CD14-positive monocyte (primary cell): ENCODE measurements around the gene NCOA4. TPM values are rescaled to one million over a fixed set of nuclear protein-coding genes. Genes with fewer than 3 reads are reported as not detected.
A peak's percentile ranks its signal among the peaks of the same experiment; 100 is the strongest.
"Not testable (repeated sequence)": the region's sequence is repeated elsewhere in the genome, so short reads cannot be mapped to it uniquely, and the experiment has no call there.

Source experiments
- DNase-seq, 3 donors: peaks; one replicate each; pipeline ENCODE4 v3.0.0-alpha.2; 2011 to 2022
- H2AFZ ChIP-seq: 2 replicates; pipeline ENCODE4 v1.6.0; 2012; ENCODE audit warnings: mild to moderate bottlenecking, low read depth, low read length, inconsistent platforms; ENCODE audit not compliant: insufficient read depth, poor library complexity, severe bottlenecking
- H3K27ac ChIP-seq, 2 donors: 1 replicate in 1 of 2; 2 replicates in 1 of 2; pipeline ENCODE4 v1.5.1; 2012 to 2013; ENCODE audit warnings: low read length in 2 of 2, control low read depth in 1 of 2, inconsistent platforms in 1 of 2, low read depth in 1 of 2, mild to moderate bottlenecking in 1 of 2
- H3K27me3 ChIP-seq, 2 donors: one replicate each; pipeline versions ENCODE4 v1.6.0 to v1.6.1; 2011 to 2013; ENCODE audit warnings: low read length in 2 of 2; ENCODE audit not compliant: control insufficient read depth in 2 of 2, insufficient read depth in 2 of 2
- H3K36me3 ChIP-seq, 2 donors: replicated peaks in 1 of 2; 1 replicate in 1 of 2; 2 replicates in 1 of 2; pipeline versions ENCODE4 v1.5.1 to v1.6.1; 2012 to 2013; ENCODE audit warnings: low read length in 2 of 2, control low read depth in 1 of 2, inconsistent platforms in 1 of 2, mild to moderate bottlenecking in 1 of 2; ENCODE audit not compliant: insufficient read depth in 2 of 2, control insufficient read depth in 1 of 2
- H3K4me1 ChIP-seq, 2 donors: 1 replicate in 1 of 2; 2 replicates in 1 of 2; pipeline versions ENCODE4 v1.5.1 to v1.6.1; 2012 to 2013; ENCODE audit warnings: low read length in 2 of 2, control low read depth in 1 of 2, inconsistent platforms in 1 of 2, mild to moderate bottlenecking in 1 of 2, moderate library complexity in 1 of 2; ENCODE audit not compliant: insufficient read depth in 2 of 2, control insufficient read depth in 1 of 2
- H3K4me2 ChIP-seq: replicated peaks from 2 replicates; pipeline ENCODE3; 2012; ENCODE audit warnings: low read length, moderate library complexity, mild to moderate bottlenecking; ENCODE audit not compliant: poor library complexity, severe bottlenecking; ENCODE audit errors: extremely low read depth
- H3K4me3 ChIP-seq, 3 experiments: fragments of 200-600 bp in 1 of 3; sonication (generic) in 1 of 3; replicated peaks in 1 of 3; 1 replicate in 2 of 3; 2 replicates in 1 of 3; pipeline ENCODE4 v1.5.1; 2011 to 2013; ENCODE audit warnings: low read length in 3 of 3, mild to moderate bottlenecking in 3 of 3, control low read depth in 2 of 3, low read depth in 2 of 3, inconsistent platforms in 1 of 3, moderate library complexity in 1 of 3
- H3K79me2 ChIP-seq: 2 replicates; pipeline ENCODE4 v1.6.0; 2012; ENCODE audit warnings: mild to moderate bottlenecking, control low read depth, inconsistent platforms, low read length, moderate library complexity; ENCODE audit not compliant: insufficient read depth
- H3K9ac ChIP-seq: 2 replicates; pipeline ENCODE4 v1.6.0; 2017; ENCODE audit warnings: low read length, mild to moderate bottlenecking; ENCODE audit not compliant: insufficient read depth, poor library complexity, severe bottlenecking
- H3K9me3 ChIP-seq, 2 donors: replicated peaks in 1 of 2; 1 replicate in 1 of 2; 2 replicates in 1 of 2; pipeline versions ENCODE4 v1.5.1 to v1.6.1; 2012 to 2013; ENCODE audit warnings: low read length in 2 of 2, control low read depth in 1 of 2; ENCODE audit not compliant: control insufficient read depth in 1 of 2, insufficient read depth in 1 of 2
- H4K20me1 ChIP-seq: 2 replicates; pipeline ENCODE4 v1.6.0; 2012; ENCODE audit warnings: mild to moderate bottlenecking, low read length, control low read depth, moderate library complexity; ENCODE audit not compliant: insufficient read depth
- H3K27ac Mint-ChIP-seq, 7 donors: one replicate each; pipeline ENCODE4 v1.8.0; 2020; ENCODE audit warnings: mild to moderate bottlenecking in 7 of 7, mixed read lengths in 7 of 7, moderate library complexity in 6 of 7, inconsistent platforms in 2 of 7
- H3K27me3 Mint-ChIP-seq, 3 donors: one replicate each; pipeline ENCODE4 v1.8.0; 2021 to 2022; ENCODE audit warnings: low read depth in 3 of 3, mild to moderate bottlenecking in 3 of 3, mixed read lengths in 3 of 3, moderate library complexity in 3 of 3, inconsistent platforms in 1 of 3
- H3K36me3 Mint-ChIP-seq, 2 donors: one replicate each; pipeline ENCODE4 v1.8.0; 2020; ENCODE audit warnings: mixed read lengths in 2 of 2, inconsistent platforms in 1 of 2, mild to moderate bottlenecking in 1 of 2
- H3K4me1 Mint-ChIP-seq: one replicate; pipeline ENCODE4 v1.8.0; 2020; ENCODE audit warnings: mild to moderate bottlenecking, mixed read lengths
- H3K4me3 Mint-ChIP-seq, 2 donors: one replicate each; pipeline ENCODE4 v1.8.0; 2020; ENCODE audit warnings: mild to moderate bottlenecking in 2 of 2, mixed read lengths in 2 of 2, moderate library complexity in 1 of 2
- H3K9me3 Mint-ChIP-seq, 7 donors: one replicate each; pipeline ENCODE4 v1.8.0; 2020 to 2022; ENCODE audit warnings: mixed read lengths in 7 of 7, mild to moderate bottlenecking in 6 of 7, moderate library complexity in 6 of 7, inconsistent platforms in 2 of 7
- CTCF ChIP-seq: fragments of 200-600 bp; IDR thresholded peaks from one replicate; pipeline ENCODE4 v1.8.0; 2022; ENCODE audit warnings: antibody characterized with exemption, mild to moderate bottlenecking
- WGBS: methylation state at CpG from one replicate; pipeline ENCODE4 v1.1.5; 2013; ENCODE audit warnings: missing lambda C conversion rate; ENCODE audit not compliant: insufficient coverage; 5-methylcytosine and 5-hydroxymethylcytosine counted together
- intact Hi-C, 2 donors: fragments of 100-400 bp; cut with micrococcal nuclease; formaldehyde crosslinking; loops; one replicate each; pipeline versions ENCODE4 v1.15.0 to v1.15.1; 2023
- polyA plus RNA-seq, 3 donors: library from polyadenylated mRNA; depleted of rRNA in 1 of 3; unstranded in 2 of 3; stranded (reverse) in 1 of 3; fragments of 300-500 nt in 2 of 3; fragments of >200 nt in 1 of 3; fragmentation: Illumina TruSeq in 2 of 3; gene quantifications; 1 replicate in 2 of 3; 2 replicates in 1 of 3; pipeline ENCODE4 v1.2.3, GENCODE V29; 2012 to 2021

Gene NCOA4
- polyA plus RNA-seq, 3 donors: 161 to 853 (median 784) TPM

- Mint-ChIP-seq H3K27ac (peak overlapping the region in 2 of 7 donors; percentile 36 to 39), H3K4me3 (no peak overlapping the region), H3K9me3 (peaks cover 0 to 5% (median 3%) of the 10 kb centered on the region in 7 donors), H3K27me3 (no peaks in the 10 kb centered on the region), H3K36me3 (peaks cover 57 to 75% of the 10 kb centered on the region in 2 donors), H3K4me1 (peaks cover 2% of the 10 kb centered on the region)
- H2AFZ ChIP-seq: no peak overlapping the region
- H3K4me3 ChIP-seq: no peak overlapping the region
- TF ChIP-seq CTCF: no peak
- H3K27me3 ChIP-seq: no peaks in the 10 kb centered on the region
- H3K27ac ChIP-seq: peak overlapping the region in 1 of 2 donors; percentile 13
- no peaks in the 10 kb centered on the region for H3K4me1 ChIP-seq
- WGBS: 80% methylated on average over 5 of the region's 5 CpGs
- H3K9me3 ChIP-seq: no peaks in the 10 kb centered on the region
- H3K9ac ChIP-seq: no peak overlapping the region
- H3K79me2 ChIP-seq: peaks cover 24% of the 10 kb centered on the region
- no peak for DNase-seq
- peaks cover 61% of the 10 kb centered on the region for H4K20me1 ChIP-seq
- H3K4me2 ChIP-seq: no peak overlapping the region
- intact Hi-C loops: no loop called here
- H3K36me3 ChIP-seq: peaks cover 50 to 96% of the 10 kb centered on the region in 2 donors
These were observed 29.2 kb downstream of the NCOA4 start for GRCh38 chr10:46001187-46001756.

- H3K4me2 ChIP-seq: no peak overlapping the region
- no peak overlapping the region for H3K4me3 Mint-ChIP-seq
- peak overlapping the region in 1 of 7 donors; percentile 58 for H3K27ac Mint-ChIP-seq
These were observed 29.9 kb downstream of the NCOA4 start for GRCh38 chr10:46000538-46000937.

GRCh38 chr10:45999955-46000354 is 30.5 kb downstream of the NCOA4 start:
- intact Hi-C loops, H3K4me2 ChIP-seq, H3K27me3 ChIP-seq, H2AFZ ChIP-seq, H3K4me1 Mint-ChIP-seq, H3K4me3 ChIP-seq, H3K27ac Mint-ChIP-seq, H3K4me3 Mint-ChIP-seq, H3K4me1 ChIP-seq, H3K9me3 Mint-ChIP-seq, DNase-seq, H3K9me3 ChIP-seq, H3K27me3 Mint-ChIP-seq, H3K9ac ChIP-seq, H3K27ac ChIP-seq: not testable (repeated sequence)
- H3K36me3 Mint-ChIP-seq: peaks cover 47 to 62% of the 10 kb centered on the region in 2 donors
- WGBS: 100% methylated on average over 1 of the region's 5 CpGs
- Histone ChIP-seq H3K79me2 (peaks cover 15% of the 10 kb centered on the region), H4K20me1 (peaks cover 47% of the 10 kb centered on the region), H3K36me3 (peaks cover 37 to 83% of the 10 kb centered on the region in 2 donors)

More at GRCh38 chr10:46000538-46000937, 29.9 kb downstream of the NCOA4 start:
- no CpG with 5 or more reads among the region's 1 CpG for WGBS
- no peak for TF ChIP-seq CTCF
- Mint-ChIP-seq H3K9me3 (peaks cover 0 to 5% (median 3%) of the 10 kb centered on the region in 7 donors), H3K36me3 (peaks cover 52 to 68% of the 10 kb centered on the region in 2 donors), H3K27me3 (no peaks in the 10 kb centered on the region), H3K4me1 (peaks cover 2% of the 10 kb centered on the region)
- Histone ChIP-seq H3K9me3 (no peaks in the 10 kb centered on the region), H2AFZ (no peak overlapping the region), H3K9ac (no peak overlapping the region), H3K4me1 (no peaks in the 10 kb centered on the region), H3K36me3 (peaks cover 42 to 89% of the 10 kb centered on the region in 2 donors), H3K27ac (peak overlapping the region in 1 of 2 donors; percentile 0), H4K20me1 (peaks cover 53% of the 10 kb centered on the region), H3K79me2 (peaks cover 20% of the 10 kb centered on the region), H3K4me3 (no peak overlapping the region), H3K27me3 (no peaks in the 10 kb centered on the region)
- DNase-seq: no peak
- intact Hi-C loops: no loop called here
